Ishikawa (cell line): ENCODE results near the gene CNOT6.

Experiments used
- CEBPB ChIP-seq: IDR thresholded peaks from 2 replicates; pipeline ENCODE4 v1.6.1; 2012
- CREB1 ChIP-seq: IDR thresholded peaks from 2 replicates; pipeline ENCODE4 v1.6.1; 2012; ENCODE audit warnings: low read depth
- EGR1 ChIP-seq: IDR thresholded peaks from 2 replicates; pipeline ENCODE4 v1.6.1; 2012
- EP300 ChIP-seq: IDR thresholded peaks from 2 replicates; pipeline ENCODE4 v1.6.1; 2012; ENCODE audit warnings: borderline replicate concordance
- FOXM1 ChIP-seq: IDR thresholded peaks from 2 replicates; pipeline ENCODE4 v1.6.1; 2012; ENCODE audit warnings: low read depth, borderline replicate concordance
- MAX ChIP-seq: IDR thresholded peaks from 2 replicates; pipeline ENCODE4 v1.6.1; 2012
- NFIC ChIP-seq: IDR thresholded peaks from 2 replicates; pipeline ENCODE4 v1.6.1; 2012
- RAD21 ChIP-seq: IDR thresholded peaks from 2 replicates; pipeline ENCODE4 v1.6.1; 2012; ENCODE audit warnings: low read depth
- REST ChIP-seq: IDR thresholded peaks from 2 replicates; pipeline ENCODE4 v1.6.1; 2012; ENCODE audit warnings: low read depth, mild to moderate bottlenecking
- TAF1 ChIP-seq: IDR thresholded peaks from 2 replicates; pipeline ENCODE4 v1.6.1; 2012; ENCODE audit warnings: low read depth, mild to moderate bottlenecking
- TCF12 ChIP-seq: IDR thresholded peaks from 2 replicates; pipeline ENCODE4 v1.6.1; 2012; ENCODE audit warnings: low read depth
- YY1 ChIP-seq: IDR thresholded peaks from 2 replicates; pipeline ENCODE4 v1.6.1; 2012; ENCODE audit warnings: low read depth

- no peak for TF ChIP-seq NFIC
- TF ChIP-seq EGR1 = no peak
- no peak for TF ChIP-seq CREB1
- TF ChIP-seq FOXM1 = no peak
- TF ChIP-seq REST = no peak
- no peak for TF ChIP-seq RAD21
- TF ChIP-seq YY1 = no peak
- no peak for TF ChIP-seq CEBPB
- no peak for TF ChIP-seq MAX
- TF ChIP-seq EP300 = no peak
- TF ChIP-seq TAF1 = no peak
- no peak for TF ChIP-seq TCF12
Observed at GRCh38 chr5:180516440-180516839, 22.3 kb downstream of the CNOT6 start.
